HG03159 (cell line): ENCODE data around the gene GCDH.
"Not testable (repeated sequence)": the region's sequence is repeated elsewhere in the genome, so short reads cannot be mapped to it uniquely, and the experiment has no call there.

Experiments
- ATAC-seq: cut with Tn5 transposase; IDR thresholded peaks from one replicate; pipeline ENCODE4 v1.9.1; 2021; ENCODE audit warnings: mild to moderate bottlenecking, moderate library complexity; ENCODE audit not compliant: unreplicated experiment

Gene GCDH

DNA sequence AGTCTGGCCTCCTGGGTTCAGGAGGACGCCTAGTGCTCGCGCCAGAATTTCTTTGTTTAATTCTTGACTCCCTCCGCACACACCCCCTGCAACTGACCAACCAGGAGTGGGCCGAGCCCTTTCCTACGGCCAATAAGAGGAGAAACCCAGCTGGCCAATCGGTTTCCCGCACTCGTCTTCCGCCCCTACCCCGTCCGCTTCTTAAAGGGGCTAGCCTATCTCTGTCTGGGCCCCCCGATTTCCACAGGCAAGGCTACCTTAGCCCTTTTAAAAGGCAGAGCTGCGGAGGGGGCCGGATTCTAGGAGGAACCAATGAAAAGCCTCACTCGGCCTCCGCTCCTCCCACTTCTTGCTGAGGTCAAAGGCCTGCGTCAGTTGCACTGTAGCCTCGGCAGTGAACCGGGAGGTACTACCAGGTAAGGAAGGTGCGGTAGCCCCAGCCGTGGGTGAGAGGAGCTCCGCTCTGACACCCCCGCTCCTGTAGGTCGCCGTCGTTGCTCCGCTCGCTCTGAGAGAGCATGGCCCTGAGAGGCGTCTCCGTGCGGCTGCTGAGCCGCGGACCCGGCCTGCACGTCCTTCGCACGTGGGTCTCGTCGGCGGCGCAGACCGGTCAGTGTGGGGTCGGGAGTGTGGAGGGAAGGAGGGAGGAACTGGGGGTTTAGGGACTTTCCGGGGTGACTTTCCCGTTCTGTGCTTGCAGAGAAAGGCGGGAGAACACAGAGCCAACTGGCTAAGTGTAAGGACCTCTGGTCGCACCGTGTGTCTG, at the start of gene GCDH:
Gene GCDH, plus strand, starts transcription at position 374 of the 766 bp plus-strand sequence. Its CDS starts 145 bp downstream, at position 519.
- peak; percentile 93 for ATAC-seq

DNA sequence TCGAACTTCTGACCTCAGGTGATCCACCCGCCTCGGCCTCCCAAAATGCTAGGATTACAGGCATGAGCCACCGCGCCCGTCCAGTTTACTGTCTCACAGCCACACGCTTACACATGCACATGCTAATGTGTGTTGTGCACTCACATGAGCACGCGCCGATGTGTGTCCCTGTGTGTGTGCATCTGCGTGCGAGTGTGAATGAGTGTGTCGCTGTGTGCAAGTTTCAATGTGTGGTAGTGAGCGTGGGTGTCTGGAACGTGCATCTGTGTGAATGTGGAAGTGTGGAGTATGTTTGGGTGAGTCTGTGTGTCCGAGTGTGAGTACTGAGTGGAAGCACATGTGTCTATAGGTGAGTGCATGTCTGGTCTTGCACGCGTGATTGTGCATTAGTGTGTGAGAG, 48.4 kb upstream of the GCDH start:
- no peak for ATAC-seq

DNA sequence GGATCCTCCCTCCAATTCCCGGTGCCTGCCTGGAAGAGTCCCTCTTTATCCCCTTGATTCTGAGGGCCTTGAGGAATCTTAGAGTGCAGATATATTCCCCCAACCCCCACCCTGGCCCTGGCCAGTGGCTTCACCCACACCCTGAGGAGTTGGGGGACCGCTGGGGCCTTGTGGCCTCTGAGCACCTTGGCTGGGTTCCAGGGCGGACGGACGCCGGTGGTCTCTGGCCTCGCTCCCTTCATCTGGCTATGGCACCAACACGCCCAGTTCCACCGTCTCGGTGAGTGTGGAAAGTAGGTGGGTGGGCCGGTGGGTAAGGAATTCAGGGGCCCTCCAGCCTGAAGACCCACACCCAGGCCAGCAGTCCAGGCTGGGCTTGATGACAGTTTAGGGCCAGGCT, 47.6 kb upstream of the GCDH start:
- ATAC-seq = no peak

DNA sequence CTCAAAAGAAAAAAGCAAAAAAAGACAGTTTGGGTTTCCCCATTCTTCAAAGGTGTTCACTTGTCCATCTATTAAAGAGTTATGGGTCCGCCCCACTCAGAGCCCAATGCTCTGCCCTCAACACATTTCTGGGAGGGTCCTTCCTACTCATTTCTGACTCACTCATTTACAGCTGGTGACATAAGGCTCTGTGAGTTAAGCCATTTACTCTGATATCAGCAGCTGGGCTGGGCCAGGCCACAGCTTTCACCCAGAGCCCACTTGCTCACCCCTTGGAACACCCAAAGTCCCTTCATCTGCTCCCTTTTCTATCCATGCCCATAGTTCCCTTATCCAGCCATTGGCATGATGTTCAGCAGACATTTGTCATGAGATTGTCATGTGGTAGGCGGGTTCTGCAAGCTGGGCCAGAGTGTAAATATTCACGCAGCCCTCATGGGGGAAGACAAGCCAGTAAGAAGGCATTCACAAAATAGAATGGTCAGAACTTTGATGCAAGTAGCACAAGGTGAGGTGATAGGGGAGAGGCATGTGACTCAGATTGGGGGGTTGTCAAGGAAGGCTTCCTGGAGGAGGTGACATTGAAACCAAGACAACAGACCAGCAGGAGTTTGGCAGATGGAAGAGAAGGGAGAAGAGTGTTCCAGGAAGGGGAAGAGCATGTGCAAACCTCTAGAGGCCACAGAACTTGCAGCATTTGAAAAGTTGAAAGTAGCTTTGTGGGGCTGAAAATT, 46.8 kb upstream of the GCDH start:
- ATAC-seq = no peak

DNA sequence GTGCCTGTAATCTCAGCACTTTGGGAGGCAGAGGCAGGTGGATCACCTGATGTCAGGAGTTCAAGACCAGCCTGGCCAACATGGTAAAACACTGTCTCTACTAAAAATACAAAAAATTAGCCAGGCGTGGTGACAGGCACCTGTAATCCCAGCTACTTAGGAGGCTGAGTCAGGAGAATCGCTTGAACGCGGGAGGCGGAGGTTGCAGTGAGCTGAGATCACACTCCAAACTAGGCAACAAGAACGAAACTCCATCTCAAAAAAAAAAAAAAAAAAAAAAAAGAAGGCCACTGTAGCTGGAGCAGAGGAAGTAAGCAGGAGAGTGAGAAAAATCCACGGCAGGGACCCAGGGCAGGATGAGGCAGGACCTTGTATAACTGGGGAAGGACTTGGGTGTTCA, 44.3 kb upstream of the GCDH start:
- not testable (repeated sequence) for ATAC-seq

DNA sequence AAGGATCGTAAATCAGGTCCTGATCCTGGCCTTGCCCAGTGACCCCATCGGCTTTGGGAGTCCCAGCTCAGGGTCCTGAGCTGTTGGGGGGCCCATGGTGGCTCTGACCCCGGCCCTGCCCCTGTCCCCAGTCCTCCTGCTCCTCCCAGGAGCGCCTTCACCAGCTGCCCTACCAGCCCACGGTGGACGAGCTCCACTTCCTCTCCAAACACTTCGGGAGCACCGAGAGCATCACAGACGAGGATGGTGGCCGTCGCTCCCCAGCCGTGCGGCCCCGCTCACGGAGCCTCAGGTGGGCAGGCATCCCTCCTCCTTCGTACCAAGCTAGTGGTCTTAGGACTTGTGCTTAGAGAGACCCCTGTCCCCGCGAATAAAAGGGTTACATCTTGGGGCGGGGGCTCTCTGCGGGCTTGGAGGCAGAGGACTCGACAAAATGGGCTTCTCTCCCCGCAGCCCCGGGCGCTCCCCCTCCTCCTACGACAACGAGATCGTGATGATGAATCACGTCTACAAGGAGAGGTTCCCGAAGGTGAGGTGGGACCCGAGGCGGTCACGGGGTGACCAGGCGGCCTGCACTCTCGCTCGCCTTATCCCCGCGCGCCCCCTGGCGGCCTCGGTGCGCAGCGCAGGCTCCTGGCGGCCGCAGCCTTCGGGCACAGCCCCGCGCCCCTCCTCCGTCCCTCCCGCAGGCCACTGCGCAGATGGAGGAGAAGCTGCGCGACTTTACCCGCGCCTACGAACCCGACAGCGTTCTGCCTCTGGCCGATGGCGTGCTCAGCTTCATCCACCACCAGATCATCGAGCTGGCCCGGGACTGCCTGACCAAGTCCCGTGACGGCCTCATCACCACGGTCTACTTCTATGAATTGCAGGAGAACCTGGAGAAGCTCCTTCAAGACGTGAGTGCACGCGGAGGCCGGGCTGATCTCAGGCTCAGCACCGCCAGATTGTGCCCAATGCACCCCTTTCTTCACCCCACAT, 43.5 kb upstream of the GCDH start:
- ATAC-seq = no peak

DNA sequence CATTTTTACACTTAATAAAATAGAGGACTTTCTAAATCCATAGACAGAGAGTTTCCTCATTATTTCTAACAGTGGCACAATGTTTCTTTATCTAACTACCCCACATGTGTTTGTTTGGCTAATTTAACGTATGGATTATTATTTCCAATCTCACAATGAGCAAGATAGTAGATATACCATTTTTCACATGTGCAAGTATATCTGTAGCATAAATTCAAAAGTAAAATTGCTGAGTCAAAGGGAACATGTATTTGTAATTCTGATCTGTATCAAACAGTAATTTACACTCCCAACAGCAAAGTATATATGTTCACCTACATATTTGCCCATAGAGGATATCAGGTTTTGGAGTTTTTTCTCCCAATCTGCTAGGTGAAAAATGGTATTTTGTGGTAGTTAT, 34.3 kb upstream of the GCDH start:
- no peak for ATAC-seq

DNA sequence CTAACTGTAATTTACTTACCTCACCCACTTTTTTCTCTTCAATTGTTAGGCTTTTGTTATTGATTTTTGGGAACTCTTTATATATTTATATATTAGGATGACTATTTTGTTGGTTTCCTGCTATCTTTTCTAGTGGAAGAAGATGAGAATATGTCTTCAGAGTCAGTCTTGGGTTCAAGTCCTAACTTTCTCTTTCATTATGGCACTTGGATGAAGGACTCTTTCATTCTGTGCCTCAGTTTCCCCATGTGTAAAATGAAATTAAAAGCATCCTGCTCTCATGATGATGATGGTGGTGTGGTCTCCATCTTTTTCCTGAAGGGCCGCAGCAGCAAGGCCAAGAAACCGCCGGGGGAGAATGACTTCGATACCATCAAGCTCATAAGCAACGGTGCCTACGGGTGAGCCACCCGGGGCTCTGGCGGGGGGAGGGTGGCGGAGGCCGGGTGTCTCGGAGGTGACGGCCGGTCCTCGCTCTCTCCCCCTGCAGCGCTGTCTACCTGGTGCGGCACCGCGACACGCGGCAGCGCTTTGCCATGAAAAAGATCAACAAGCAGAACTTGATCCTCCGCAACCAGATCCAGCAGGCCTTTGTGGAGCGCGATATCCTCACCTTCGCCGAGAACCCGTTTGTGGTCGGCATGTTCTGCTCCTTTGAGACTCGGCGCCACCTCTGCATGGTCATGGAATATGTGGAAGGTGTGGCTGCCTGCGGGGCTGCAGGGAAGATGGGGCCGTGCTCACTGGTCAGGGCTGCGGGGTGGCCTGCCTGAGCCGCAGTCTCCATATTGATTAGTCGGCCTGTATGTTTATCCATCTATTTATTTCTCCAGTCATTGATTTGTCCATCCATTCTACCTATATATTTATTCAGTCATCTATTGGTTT, 32.7 kb upstream of the GCDH start:
- ATAC-seq = no peak

DNA sequence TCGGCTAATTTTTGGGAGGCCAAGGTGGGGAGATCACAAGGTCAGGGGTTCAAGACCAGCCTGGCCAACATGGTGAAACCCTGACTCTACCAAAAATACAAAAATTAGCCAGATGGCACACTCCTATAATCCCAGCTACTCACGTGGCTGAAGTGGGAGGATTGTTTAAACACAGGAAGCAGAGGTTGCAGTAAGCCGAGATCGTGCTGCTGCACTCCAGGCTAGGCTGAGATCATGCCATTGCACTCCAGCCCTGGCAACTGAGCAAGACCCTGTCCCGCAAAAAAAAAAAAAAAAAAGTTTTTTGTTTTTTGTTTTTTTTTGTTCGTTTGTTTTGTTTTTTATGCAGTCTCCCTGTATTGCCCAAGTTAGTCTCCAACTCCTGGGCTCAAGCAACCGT, 31.4 kb upstream of the GCDH start:
- no peak for ATAC-seq

DNA sequence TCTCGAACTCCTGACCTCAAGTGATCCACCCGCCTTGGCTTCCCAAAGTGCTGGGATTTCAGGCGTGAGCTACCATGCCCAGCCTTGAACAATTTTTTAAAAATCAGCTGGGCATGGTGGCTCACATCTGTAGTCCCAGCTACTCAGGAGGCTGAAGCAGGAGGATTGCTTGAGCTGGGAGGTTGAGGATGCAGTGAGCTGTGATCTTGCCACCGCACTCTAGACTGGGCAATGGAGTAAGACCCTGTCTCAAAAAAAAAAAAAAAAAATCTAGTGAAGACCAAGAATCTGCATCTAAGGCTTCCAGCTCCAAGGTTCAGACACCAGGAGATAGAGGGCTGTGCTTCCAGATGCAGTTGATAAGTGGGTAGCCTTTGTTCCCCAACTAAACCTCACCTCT, 26.8 kb upstream of the GCDH start:
- no peak for ATAC-seq

DNA sequence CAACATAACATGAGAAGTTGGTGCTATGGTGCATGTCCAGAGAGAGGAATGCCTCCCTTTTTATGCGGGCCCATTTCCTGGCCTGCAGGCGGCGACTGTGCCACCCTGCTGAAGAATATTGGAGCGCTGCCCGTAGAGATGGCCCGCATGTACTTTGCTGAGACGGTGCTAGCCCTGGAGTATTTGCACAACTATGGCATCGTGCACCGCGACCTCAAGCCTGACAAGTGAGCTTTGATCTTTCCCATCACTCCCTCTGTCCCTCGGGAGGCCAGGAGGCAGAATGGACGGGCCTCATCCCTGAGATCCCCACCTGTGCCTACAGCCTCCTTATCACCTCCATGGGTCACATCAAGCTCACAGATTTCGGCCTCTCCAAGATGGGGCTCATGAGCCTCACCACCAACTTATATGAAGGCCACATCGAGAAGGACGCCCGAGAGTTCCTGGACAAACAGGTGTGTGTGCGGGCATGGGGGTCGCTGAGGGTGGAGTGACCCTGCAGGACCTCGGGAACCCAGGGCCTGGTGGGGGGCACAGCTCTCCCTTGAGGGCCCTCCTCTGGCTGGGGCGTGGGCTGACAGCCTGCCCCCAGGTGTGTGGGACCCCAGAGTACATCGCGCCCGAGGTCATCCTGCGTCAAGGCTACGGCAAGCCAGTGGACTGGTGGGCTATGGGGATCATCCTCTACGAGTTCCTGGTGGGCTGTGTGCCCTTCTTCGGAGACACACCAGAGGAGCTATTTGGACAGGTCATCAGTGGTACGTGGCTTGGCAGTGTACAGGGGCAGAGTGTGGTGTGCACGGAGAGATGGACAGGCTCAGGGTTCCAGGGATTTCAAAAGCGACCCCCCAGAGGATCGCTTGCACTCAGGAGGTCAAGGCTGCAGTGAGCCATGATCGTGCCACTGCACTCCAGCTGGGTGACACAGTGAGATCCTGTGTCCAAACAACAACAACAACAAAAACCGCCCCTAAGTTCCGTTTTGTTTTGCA, 25.9 kb upstream of the GCDH start:
- ATAC-seq = no peak

DNA sequence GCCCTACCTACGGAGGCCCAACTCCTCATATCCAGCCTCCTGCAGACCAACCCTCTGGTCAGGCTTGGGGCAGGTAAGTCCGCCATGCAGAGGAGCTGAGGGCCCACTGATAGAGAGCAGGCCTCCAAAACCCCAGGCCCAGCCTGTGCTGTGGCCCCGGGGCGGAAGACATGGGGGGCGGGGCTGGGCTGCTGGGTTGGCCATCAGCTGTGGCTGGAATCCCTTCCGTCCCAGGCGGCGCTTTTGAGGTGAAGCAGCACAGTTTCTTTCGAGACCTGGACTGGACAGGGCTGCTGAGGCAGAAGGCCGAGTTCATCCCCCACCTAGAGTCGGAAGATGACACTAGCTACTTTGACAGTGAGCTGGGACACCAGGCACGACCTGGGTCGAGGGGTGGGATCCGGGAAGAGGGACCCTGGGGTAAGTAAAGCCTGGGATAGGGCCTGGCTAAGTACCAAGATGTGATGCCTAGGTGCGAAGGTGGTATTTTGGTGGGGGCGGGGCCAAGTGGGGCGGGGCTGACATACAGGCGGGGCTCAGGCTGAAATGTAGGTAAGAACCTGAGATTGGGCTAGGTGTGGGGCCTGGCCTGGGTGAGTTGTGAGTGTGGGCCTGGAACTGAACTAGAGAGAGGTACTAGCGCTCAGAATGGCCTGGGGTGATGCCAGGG, 25.1 kb upstream of the GCDH start:
- ATAC-seq = no peak

DNA sequence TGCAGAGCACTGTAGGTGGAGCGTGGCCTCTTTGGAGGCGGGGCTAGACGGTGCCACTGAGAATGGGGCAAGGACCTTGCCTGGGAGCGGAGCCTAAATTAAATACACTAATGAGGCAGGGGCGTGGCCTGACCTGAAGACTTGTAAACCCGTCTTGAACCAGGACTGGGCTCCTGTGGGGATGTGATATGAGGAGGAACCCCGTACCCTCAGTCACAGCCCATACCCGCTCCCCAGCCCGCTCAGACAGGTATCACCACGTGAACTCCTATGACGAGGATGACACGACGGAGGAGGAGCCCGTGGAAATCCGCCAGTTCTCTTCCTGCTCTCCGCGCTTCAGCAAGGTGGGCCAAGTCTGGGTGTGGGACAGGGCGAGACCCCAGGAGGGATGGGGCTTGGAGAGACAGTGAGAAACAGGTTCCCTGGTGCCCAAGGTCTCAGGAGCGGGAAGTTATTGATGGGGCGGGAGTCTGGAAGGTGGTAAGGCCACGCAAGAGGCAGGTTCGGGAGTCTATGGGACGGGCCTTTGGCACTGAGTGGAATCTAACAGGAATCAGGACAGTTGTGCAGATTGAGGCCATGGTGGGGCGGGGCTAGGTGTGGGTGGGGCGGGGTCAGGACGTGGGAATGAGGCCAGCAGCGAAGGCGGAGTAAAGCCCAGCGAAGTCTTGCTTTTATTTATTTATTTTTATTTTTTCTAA, 24.4 kb upstream of the GCDH start:
- ATAC-seq = no peak

DNA sequence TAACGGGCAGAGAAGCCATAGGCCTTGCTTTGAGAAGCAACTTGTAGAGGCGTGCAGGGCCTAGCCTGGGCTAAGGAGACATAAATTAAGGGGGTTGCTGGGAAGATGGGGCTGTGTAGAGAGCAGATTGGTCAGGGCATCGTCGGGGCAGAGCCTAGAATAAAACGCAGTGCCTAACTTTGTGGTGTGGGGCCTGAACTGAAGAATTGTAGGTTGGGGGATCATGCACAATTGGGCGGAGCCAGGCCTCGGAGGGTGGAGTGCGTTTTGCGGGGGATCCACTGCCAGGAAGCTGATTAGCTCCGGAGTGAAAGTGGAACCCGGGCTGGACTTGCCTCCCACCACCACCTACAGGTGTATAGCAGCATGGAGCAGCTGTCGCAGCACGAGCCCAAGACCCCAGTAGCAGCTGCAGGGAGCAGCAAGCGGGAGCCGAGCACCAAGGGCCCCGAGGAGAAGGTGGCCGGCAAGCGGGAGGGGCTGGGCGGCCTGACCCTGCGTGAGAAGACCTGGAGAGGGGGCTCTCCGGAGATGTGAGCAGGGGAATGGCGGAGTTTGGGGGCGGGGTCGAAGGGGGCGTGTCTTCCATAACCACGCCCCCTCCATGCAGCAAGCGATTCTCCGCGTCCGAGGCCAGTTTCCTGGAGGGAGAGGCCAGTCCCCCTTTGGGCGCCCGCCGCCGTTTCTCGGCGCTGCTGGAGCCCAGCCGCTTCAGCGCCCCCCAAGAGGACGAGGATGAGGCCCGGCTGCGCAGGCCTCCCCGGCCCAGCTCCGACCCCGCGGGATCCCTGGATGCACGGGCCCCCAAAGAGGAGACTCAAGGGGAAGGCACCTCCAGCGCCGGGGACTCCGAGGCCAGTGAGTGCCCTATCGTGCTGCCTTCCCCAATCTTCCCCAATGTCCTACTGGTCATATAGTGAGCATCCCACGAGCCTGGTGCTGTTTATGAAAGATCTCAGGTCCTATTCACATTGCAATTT, 23.6 kb upstream of the GCDH start:
- no peak for ATAC-seq

DNA sequence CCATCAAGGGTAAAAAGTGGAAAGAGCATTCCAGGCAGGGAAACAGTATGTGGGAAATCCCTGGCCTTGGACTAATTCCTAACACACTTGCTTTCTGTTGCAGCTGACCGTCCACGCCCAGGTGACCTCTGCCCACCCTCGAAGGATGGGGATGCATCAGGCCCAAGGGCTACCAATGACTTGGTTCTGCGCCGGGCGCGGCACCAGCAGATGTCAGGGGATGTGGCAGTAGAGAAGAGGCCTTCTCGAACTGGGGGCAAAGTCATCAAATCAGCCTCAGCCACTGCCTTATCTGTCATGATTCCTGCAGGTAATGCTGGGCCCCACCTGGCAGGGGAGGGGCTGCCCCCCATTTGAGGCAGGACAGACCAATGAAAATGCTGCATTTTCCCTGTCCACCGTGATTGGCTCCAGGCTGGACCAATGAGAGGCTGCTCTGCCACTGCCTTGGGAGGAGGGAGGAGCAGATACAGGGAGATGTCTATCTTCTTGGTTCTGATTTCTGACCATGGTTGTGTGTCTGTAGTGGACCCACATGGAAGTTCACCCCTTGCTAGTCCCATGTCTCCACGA, 22.3 kb upstream of the GCDH start:
- no peak for ATAC-seq

DNA sequence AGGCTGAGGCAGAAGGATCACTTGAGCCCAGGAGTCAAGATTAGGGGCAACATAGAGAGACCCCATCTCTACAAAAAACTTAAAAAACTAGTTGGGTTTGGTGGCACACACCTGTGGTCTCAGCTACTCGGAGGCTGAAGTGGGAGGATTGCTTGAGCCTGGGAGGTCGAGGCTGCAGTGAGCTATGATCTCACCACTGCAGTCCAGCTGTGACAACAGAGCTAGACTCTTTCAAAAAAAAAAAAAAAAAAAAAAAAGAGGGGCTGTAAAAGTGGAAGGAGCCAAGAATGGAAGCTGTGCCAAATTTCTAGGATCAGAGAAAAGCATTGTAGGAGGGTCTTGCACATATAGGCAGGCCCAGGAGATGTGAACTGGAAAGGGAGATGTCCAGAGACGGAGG, 19.3 kb upstream of the GCDH start:
- no peak for ATAC-seq
